Forelimb muscle (tissue), 1 donor: ENCODE results near the gene USH2A. TPM values are rescaled to one million over a fixed set of nuclear protein-coding genes. Genes with fewer than 3 reads are reported as not detected.

Source experiments
- DNase-seq: peaks from one replicate; pipeline ENCODE4 v3.0.0-alpha.2; 2013; ENCODE audit warnings: low read depth
- polyA plus RNA-seq: library from polyadenylated mRNA; unstranded; fragments of 120-200 nt; gene quantifications from one replicate; pipeline ENCODE4 v1.2.1, GENCODE V29; 2013; ENCODE audit not compliant: insufficient read length

Gene USH2A
- polyA plus RNA-seq, 1 donor = 0.05 TPM

- no peak for DNase-seq
Observed at GRCh38 chr1:215717677-215718426, 705.4 kb downstream of the USH2A start.

DNA sequence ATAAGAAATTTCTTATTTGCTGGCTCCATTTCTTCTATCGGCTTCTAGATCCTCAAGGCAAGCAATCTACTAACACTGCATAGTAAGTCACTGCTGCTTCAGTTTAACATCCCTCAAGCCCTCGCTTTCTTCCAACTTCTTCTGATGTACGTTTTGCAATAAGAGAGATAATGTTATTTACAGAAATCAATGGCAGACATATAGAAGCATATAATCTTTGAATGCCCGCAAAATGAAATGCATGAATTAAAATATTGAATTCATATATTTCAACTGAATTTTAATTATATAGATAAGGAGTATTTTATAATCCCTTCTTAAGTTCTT lies 712.4 kb downstream of the USH2A start:
- DNase-seq = no peak

- no peak for DNase-seq
Observed at GRCh38 chr1:215710036-215710898, 713.0 kb downstream of the USH2A start.

- DNase-seq = no peak
Observed at GRCh38 chr1:215704089-215704860, 719.0 kb downstream of the USH2A start.

- no peak for DNase-seq
Observed at GRCh38 chr1:215682232-215682631, 741.0 kb downstream of the USH2A start.

GRCh38 chr1:215681041-215681440 lies 742.2 kb downstream of the USH2A start:
- no peak for DNase-seq

GRCh38 chr1:215679231-215679630 lies 744.0 kb downstream of the USH2A start:
- DNase-seq = no peak

DNA sequence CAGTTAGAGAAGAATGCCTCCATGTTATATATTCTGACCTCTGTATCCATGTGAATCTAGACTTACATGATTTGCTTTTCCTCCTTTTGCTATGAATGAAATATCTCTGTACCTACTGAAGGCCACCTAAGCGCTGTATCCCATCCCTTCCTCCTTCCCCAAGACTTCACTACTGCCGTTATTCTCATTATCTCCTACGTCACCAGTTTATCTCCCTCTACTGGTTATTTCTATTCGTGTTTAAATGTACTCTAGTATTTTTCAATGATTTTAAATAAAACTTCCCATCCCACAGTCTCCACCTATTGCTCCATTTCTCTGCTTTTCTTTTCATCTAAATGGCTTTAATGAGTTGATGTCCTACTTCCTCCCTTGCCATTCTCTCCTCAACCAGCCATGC lies 746.1 kb downstream of the USH2A start:
- DNase-seq = no peak

GRCh38 chr1:215673943-215674342 lies 749.3 kb downstream of the USH2A start:
- DNase-seq = no peak

DNA sequence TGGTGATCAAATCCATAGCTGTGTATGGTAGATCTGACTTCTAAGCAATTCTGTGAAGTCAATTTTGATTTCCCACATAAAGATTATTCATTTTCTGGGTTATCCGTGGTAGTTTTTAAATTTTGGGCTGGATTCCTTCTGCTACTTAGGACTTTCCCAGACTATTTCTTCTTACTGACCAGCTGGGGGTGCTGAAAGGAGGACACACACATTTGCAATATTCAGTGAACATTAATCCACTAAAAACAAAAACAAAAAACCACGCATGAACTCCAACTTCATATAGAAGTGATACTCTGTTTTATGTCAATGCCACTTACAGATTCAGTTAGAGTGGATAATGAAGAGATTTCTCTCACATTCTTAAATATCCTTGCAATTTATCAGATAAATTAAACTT lies 750.8 kb downstream of the USH2A start:
- DNase-seq = no peak

- no peak for DNase-seq
Observed at GRCh38 chr1:215669806-215670491, 753.3 kb downstream of the USH2A start.

DNA sequence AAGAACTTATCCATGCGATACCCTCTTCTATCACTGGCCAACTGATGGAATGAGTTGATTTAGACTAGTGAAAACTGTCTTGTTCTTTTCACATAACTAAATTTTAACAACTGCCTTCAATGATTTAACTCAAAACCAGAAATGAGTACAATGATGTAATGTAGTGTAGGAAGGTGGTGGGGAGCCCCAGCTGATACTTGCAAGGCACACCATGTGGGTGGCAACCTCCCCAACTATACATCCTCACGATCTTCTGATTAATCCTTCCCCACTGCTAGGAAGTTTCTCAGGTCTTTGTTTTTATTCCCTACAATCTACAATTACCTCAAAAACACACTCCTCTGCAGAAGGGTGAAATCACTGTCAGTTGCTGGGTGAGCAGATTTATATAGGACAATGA lies 755.5 kb downstream of the USH2A start:
- DNase-seq = no peak

DNA sequence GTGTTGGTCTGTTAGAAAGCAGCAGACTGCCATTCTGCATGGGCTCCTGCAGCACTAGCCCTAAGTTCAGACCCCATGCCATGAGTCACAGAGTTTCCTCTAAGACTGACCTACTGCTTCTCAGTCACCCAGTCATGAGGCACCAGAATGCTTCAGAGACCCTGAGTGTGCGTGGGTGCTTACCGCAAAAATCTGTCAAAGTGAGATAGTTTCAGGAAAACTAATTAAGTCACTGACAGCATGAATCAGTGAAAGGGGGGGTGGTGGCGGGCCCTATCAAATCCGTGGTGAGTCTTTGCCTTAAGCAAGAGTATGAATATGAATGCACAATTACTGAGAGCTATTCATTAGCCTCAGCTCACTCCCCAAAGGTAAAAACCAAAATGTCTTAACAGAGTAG lies 758.0 kb downstream of the USH2A start:
- DNase-seq = no peak

GRCh38 chr1:215661033-215661432 lies 762.2 kb downstream of the USH2A start:
- no peak for DNase-seq

- DNase-seq = no peak
Observed at GRCh38 chr1:215660259-215660658, 763.0 kb downstream of the USH2A start.

- DNase-seq = no peak
Observed at GRCh38 chr1:215657047-215657446, 766.2 kb downstream of the USH2A start.

- DNase-seq = no peak
Observed at GRCh38 chr1:215652371-215652770, 770.9 kb downstream of the USH2A start.

- no peak for DNase-seq
Observed at GRCh38 chr1:215651867-215652266, 771.4 kb downstream of the USH2A start.

GRCh38 chr1:215650446-215651149 lies 772.6 kb downstream of the USH2A start:
- DNase-seq = no peak

DNA sequence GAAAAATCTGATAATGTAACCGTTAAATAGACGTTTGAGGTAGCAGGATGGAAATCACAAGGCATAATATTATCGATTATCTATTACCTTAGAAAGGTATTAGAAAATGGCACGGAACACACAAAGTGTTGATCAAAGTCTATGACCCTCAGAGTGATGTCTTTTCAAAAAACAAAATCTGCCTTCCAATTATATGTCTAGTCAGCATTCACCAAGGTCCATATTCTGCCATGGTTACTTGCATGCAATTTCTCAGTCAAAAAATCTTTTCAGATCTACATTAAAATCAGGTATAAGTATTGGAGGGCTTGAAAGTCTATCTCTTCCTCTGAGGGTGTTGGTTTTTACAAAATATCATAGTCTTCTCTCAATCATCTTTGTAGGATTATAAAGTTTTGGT lies 774.3 kb downstream of the USH2A start:
- no peak for DNase-seq

- no peak for DNase-seq
Observed at GRCh38 chr1:215647738-215648137, 775.5 kb downstream of the USH2A start.
